ENCODE measurements around the gene LACTB. TPM values are rescaled to one million over a fixed set of nuclear protein-coding genes. Genes with fewer than 3 reads are reported as not detected.

Gene LACTB
- total and polyA plus RNA-seq, 2 experiments from 2014 or later, result 13.3 to 14.0 TPM

DNA sequence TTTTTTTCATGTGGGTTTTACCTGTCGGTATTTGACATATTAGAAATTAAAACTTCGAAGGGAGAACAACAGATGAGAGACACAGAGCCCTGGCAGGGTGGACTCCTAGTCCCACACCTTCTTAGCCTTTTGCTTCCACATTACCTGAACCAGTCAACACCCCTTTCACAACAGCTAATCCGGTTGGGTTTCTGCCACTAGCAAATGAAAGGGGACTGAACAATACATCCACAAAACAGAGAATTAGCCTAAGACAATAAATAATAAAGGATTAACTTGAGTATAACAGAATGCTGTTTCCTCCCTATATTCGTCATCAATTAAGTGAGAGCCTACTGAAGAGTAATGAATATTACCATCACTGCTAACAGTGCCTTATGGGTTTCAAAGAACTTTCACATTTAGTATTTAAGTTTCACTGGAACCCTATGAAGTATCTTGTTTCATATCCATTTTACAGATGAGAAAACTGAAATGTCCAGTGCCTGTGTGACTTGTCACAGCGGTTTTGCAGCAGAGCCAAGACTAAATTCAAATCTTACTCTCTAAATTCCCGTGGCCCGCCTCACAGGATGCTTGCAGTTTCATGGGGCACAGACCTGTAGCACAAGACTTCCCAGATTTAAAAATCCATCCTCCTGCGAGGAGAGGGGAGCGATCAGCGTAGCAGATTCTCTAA lies 66.7 kb downstream of the LACTB start:
- no peak for DNase-seq (ENCODE audit: low read depth in 1 of 2, low spot score in 1 of 2)

DNA sequence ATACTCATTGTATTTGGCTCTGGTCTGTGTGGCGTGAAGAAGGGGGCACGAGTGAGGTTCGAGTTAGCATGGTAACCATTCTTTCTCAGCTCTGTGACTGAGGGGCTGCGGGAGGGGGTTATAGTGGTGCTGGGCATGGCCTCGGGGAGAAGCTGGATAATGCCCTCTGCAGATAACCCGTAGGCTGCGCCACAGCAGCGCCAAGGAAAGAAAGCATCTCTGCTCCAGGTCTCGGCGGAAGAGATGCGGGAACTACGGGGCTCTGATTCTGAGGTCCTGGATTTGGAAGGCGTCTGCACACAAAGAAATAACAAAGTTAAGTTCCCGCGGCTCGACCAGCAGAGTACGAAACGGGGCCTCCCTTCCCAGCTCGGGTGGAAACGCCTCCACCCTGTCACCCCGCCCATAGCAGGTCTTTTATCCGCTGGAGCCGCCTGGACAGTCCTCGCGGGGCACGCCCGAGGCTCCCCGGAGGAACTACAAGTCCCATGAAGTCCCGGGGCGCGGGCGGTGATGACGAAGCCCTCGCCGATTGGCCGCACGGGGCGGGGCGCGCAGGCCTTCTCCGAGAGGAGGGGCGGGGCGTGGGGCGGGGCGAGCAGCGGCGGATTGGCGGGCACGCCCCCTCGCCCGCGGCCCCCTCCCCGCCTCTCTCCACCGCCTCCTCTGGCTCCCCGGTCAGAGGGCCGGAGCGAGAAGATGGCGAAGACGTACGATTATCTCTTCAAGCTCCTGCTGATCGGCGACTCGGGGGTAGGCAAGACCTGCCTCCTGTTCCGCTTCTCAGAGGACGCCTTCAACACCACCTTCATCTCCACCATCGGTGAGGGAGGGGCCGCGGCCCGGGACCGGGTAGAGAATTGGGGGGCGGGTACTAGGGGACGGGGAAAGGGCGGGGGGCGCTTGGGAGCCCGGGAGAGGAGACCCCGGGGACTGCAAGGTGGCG lies 67.5 kb downstream of the LACTB start, which contains the start of gene RAB8B:
TSS of gene RAB8B (plus strand) at position 681 of the 946 bp plus-strand sequence. CDS start at position 700, 19 bp downstream.
- Histone ChIP-seq H3K36me3 (no peaks in the 10 kb centered on the region), H3K4me3 (peak within 1 kb of the TSS; percentile 83), H3K9me3 (ENCODE audit: low read depth) (no peaks in the 10 kb centered on the region), H3K27me3 (peaks cover 9% of the 10 kb centered on the region), H3K4me1 (ENCODE audit: low read depth) (peaks cover 11% of the 10 kb centered on the region), H3K27ac (no peak within 1 kb of the TSS)
- DNase-seq (ENCODE audit: low read depth in 1 of 2, low spot score in 1 of 2), result peak; percentile 97 to 98
- TF ChIP-seq CTCF (IDR thresholded peaks at IDR 0.05; ENCODE audit: low read depth, low read length), result no peak

More for the DNA sequence above, 66.7 kb downstream of the LACTB start:
- Histone ChIP-seq H3K27ac (no peak overlapping the region), H3K36me3 (no peaks in the 10 kb centered on the region), H3K4me1 (ENCODE audit: low read depth) (peaks cover 7% of the 10 kb centered on the region), H3K27me3 (peaks cover 9% of the 10 kb centered on the region), H3K9me3 (ENCODE audit: low read depth) (no peaks in the 10 kb centered on the region), H3K4me3 (peak overlapping the region; percentile 83)
- no peak for TF ChIP-seq CTCF (IDR thresholded peaks at IDR 0.05; ENCODE audit: low read depth, low read length)

- Histone ChIP-seq H3K27ac (no peak overlapping the region), H3K27me3 (peaks cover 5% of the 10 kb centered on the region), H3K36me3 (no peaks in the 10 kb centered on the region), H3K4me3 (peak overlapping the region; percentile 83), H3K9me3 (ENCODE audit: low read depth) (no peaks in the 10 kb centered on the region), H3K4me1 (ENCODE audit: low read depth) (peaks cover 15% of the 10 kb centered on the region)
- no peak for TF ChIP-seq CTCF (IDR thresholded peaks at IDR 0.05; ENCODE audit: low read depth, low read length)
- no peak for DNase-seq (ENCODE audit: low read depth in 1 of 2, low spot score in 1 of 2)
These were observed 68.5 kb downstream of the LACTB start for GRCh38 chr15:63189941-63190768.

GRCh38 chr15:63190769-63191649 lies 69.3 kb downstream of the LACTB start:
- no peak for DNase-seq (ENCODE audit: low read depth in 1 of 2, low spot score in 1 of 2)
- H3K9me3 ChIP-seq (ENCODE audit: low read depth), result no peaks in the 10 kb centered on the region
- H3K27me3 ChIP-seq, result peaks cover 3% of the 10 kb centered on the region
- H3K4me1 ChIP-seq (ENCODE audit: low read depth), result peaks cover 17% of the 10 kb centered on the region
- H3K36me3 ChIP-seq, result no peaks in the 10 kb centered on the region
- H3K27ac ChIP-seq, result no peak overlapping the region
- no peak for TF ChIP-seq CTCF (IDR thresholded peaks at IDR 0.05; ENCODE audit: low read depth, low read length)
- H3K4me3 ChIP-seq, result peak overlapping the region; percentile 83

Other genes with a start within 250 kb of the LACTB start
- 6,553 and 8,453 TPM in 2 replicates for gene TPM1, start 79.1 kb upstream of the LACTB start, total RNA-seq
- 7,519 and 10,138 TPM in 2 replicates for gene TPM1, start 79.1 kb upstream of the LACTB start, polyA plus RNA-seq
- gene RPS27L, start 35.6 kb downstream of the LACTB start, total RNA-seq, result 30.6 and 54.1 TPM in 2 replicates
- 325 and 326 TPM in 2 replicates for gene RPS27L, start 35.6 kb downstream of the LACTB start, polyA plus RNA-seq
- gene RAB8B, start 67.7 kb downstream of the LACTB start, total RNA-seq, result 8.0 and 12.4 TPM in 2 replicates
- 5.1 and 8.2 TPM in 2 replicates for gene RAB8B, start 67.7 kb downstream of the LACTB start, polyA plus RNA-seq
- 6.7 and 12.4 TPM in 2 replicates for gene APH1B, start 155.7 kb downstream of the LACTB start, total RNA-seq
- 10.2 and 14.4 TPM in 2 replicates for gene APH1B, start 155.7 kb downstream of the LACTB start, polyA plus RNA-seq